ENCODE results near the gene OSBPL7. TPM values are rescaled to one million over a fixed set of nuclear protein-coding genes. Genes with fewer than 3 reads are reported as not detected.

Gene OSBPL7
- total and polyA plus RNA-seq, 3 donors from 2014 or later, result 2.1 to 7.3 (median 2.5) TPM

DNA sequence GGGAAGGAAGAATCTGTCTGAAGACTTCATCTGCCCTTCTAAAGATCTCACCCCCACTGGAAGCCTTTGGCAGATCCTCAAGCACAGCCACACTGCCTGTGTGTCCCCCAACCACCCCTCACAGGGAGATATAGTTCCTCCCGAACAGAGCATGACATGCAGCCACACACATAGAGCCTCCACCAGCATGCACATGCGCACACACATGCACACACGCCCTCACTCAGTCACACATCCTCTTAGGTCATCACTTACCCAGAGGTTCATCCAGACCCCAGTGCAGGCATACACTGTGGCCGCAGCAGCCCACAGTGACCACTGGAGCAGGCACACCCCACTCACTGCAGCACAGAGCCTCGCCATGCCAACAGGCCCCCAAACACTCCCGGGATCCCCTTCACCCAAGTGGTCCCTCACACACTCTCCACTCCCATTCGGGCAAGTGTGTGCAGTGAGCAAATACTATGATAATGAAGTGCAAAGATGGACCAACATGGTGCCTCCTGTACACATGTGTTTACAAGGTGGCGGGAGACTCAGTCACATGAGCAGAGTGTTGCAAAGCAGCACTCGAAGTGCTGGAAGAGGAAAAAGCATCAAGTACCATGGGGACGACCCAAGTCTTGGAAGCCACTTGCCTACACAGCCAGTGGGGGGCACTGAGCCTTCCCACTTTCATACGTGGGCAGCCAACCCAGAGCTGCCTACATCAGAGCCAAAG, 46.4 kb upstream of the OSBPL7 start:
- DNase-seq, result no peak
- Histone ChIP-seq H3K9me3 (no peaks in the 10 kb centered on the region), H3K27ac (no peak overlapping the region), H3K36me3 (ENCODE audit: low read depth, missing control alignments) (no peaks in the 10 kb centered on the region), H3K4me1 (peaks cover 7% of the 10 kb centered on the region), H3K4me3 (no peak overlapping the region), H3K27me3 (no peaks in the 10 kb centered on the region)
- TF ChIP-seq POLR2A (IDR thresholded peaks at IDR 0.05), result no peak
- TF ChIP-seq CTCF (IDR thresholded peaks at IDR 0.05), result no peak
- WGBS, 2 donors, result 91 to 92% methylated on average over 9 to 11 of the region's 11 CpGs
- intact Hi-C loops (cut with DNase I; ENCODE audit: low total_unique reads), result no loop called here

- WGBS, 2 donors, result 65 to 79% methylated on average over 20 of the region's 20 CpGs
- intact Hi-C loops (cut with DNase I; ENCODE audit: low total_unique reads), result no loop called here
Observed at GRCh38 chr17:47866941-47867340, 45.3 kb upstream of the OSBPL7 start.

DNA sequence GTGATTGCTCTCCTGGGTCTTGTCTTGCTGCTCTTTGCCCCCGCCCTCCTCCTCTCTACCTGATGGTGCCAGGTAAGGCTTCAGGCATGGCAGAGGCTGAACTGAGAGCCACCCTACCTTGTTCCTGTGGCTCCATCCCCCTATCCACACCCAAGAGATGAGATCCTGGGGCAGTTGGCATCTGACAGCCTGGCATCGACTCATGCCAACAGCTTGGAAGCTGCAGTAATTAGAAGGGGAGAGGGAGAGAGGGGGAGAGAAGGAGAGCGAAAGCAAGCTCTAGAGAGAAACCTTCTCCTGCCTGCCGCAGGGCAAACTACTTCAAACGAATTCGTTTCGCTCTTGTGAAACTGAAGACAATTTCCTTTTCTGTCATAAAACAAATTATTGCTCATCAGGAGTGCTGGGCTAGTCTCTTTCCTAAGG, 43.2 kb upstream of the OSBPL7 start:
- H3K4me3 ChIP-seq, result no peak overlapping the region
- 60 to 63% methylated on average over 7 of the region's 7 CpGs for WGBS, 2 donors
- no peaks in the 10 kb centered on the region for H3K4me1 ChIP-seq
- TF ChIP-seq POLR2A (IDR thresholded peaks at IDR 0.05) (no peak), CTCF (IDR thresholded peaks at IDR 0.05) (no peak)
- no peaks in the 10 kb centered on the region for H3K27me3 ChIP-seq
- intact Hi-C loops (cut with DNase I; ENCODE audit: low total_unique reads), result no loop called here
- no peaks in the 10 kb centered on the region for H3K9me3 ChIP-seq
- no peak for DNase-seq
- no peak overlapping the region for H3K27ac ChIP-seq
- H3K36me3 ChIP-seq (ENCODE audit: low read depth, missing control alignments), result no peaks in the 10 kb centered on the region

More at GRCh38 chr17:47866941-47867340, 45.3 kb upstream of the OSBPL7 start:
- Histone ChIP-seq H3K36me3 (ENCODE audit: low read depth, missing control alignments) (no peaks in the 10 kb centered on the region), H3K9me3 (no peaks in the 10 kb centered on the region), H3K4me1 (no peaks in the 10 kb centered on the region), H3K27me3 (no peaks in the 10 kb centered on the region), H3K27ac (no peak overlapping the region), H3K4me3 (no peak overlapping the region)
- DNase-seq, result no peak
- TF ChIP-seq POLR2A (IDR thresholded peaks at IDR 0.05) (no peak), CTCF (IDR thresholded peaks at IDR 0.05) (no peak)

DNA sequence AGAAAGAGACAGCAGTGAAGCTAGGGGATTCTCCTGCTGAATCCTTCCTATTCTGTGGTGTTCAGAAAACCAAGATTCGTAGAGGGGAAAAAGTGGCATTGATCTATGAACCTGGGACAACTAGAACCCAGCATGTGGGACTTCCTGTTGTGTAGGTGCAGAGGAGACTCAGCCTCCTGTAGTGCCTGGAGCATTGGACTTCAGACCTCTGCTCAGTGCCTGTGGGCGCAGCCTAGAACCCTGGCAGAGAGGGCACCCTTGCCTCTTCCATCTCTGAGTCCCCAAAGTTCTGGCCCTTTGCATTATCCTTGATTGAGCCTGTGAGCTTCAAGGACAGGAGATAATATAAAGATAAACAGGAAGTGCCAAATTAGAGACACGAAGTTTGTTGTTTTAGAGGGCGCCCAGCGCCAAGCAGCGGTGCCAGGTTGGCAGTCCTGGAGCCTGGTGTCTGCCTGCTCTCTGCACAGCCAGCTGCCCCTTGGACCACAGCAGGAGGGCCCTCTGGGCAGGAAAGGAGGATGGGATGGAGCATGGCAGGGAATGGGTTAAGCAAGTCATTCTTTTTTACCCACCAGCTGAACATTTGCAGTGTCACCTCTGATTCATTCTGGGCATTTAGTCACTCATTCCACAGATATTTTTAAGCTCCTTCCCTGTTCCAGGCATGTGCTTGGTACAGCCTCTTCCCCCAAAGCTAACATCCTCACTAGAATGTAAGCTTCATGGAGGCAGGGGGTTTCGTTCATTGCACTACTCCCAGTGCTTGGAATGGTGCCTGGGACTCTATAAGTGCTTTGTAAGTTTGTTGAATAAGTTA, 41.2 kb upstream of the OSBPL7 start:
- Histone ChIP-seq H3K36me3 (ENCODE audit: low read depth, missing control alignments) (no peaks in the 10 kb centered on the region), H3K4me3 (no peak overlapping the region), H3K27ac (no peak overlapping the region), H3K27me3 (no peaks in the 10 kb centered on the region), H3K9me3 (no peaks in the 10 kb centered on the region), H3K4me1 (no peaks in the 10 kb centered on the region)
- no peak for TF ChIP-seq CTCF (IDR thresholded peaks at IDR 0.05)
- intact Hi-C loops (cut with DNase I; ENCODE audit: low total_unique reads), result no loop called here
- 79 to 83% methylated on average over 7 of the region's 7 CpGs for WGBS, 2 donors
- DNase-seq, result no peak
